Left renal cortex interstitium (tissue), 4 donors: ENCODE measurements around the gene MAGI3. TPM values are rescaled to one million over a fixed set of nuclear protein-coding genes. Genes with fewer than 3 reads are reported as not detected.
"Not testable (repeated sequence)": the region's sequence is repeated elsewhere in the genome, so short reads cannot be mapped to it uniquely, and the experiment has no call there.

Experiments used
- DNase-seq, 4 donors: peaks; one replicate each; pipeline ENCODE4 v3.0.0-alpha.2; 2013; ENCODE audit warnings: low read depth in 4 of 4, low spot score in 2 of 4, missing footprints in 1 of 4
- polyA plus RNA-seq, 4 donors: library from polyadenylated mRNA; unstranded; fragments of 120-200 nt; gene quantifications; one replicate each; pipeline ENCODE4 v1.2.1, GENCODE V29; 2013; ENCODE audit not compliant: insufficient read length in 4 of 4

The MAGI3 gene
- polyA plus RNA-seq, 4 donors: 22.9 to 27.0 (median 24.6) TPM

- no peak for DNase-seq
These were observed 48.4 kb downstream of the MAGI3 start for GRCh38 chr1:113438505-113439276.

- DNase-seq: no peak
These were observed 49.0 kb downstream of the MAGI3 start for GRCh38 chr1:113439277-113439670.

- no peak for DNase-seq
These were observed 51.8 kb downstream of the MAGI3 start for GRCh38 chr1:113442131-113442530.

GRCh38 chr1:113444857-113445256 lies 54.5 kb downstream of the MAGI3 start:
- DNase-seq: no peak

- DNase-seq: no peak
These were observed 61.4 kb downstream of the MAGI3 start for GRCh38 chr1:113451710-113452109.

GRCh38 chr1:113452921-113453770 lies 62.8 kb downstream of the MAGI3 start:
- no peak for DNase-seq

- no peak for DNase-seq
These were observed 63.4 kb downstream of the MAGI3 start for GRCh38 chr1:113453771-113454083.

- no peak for DNase-seq
These were observed 65.1 kb downstream of the MAGI3 start for GRCh38 chr1:113455374-113455773.

GRCh38 chr1:113456967-113457366 lies 66.7 kb downstream of the MAGI3 start:
- DNase-seq: no peak

- no peak for DNase-seq
These were observed 69.0 kb downstream of the MAGI3 start for GRCh38 chr1:113459279-113459678.

GRCh38 chr1:113467991-113468390 lies 77.7 kb downstream of the MAGI3 start:
- no peak for DNase-seq

- DNase-seq: not testable (repeated sequence)
These were observed 88.3 kb downstream of the MAGI3 start for GRCh38 chr1:113478427-113479195.

GRCh38 chr1:113479713-113480676 lies 89.7 kb downstream of the MAGI3 start:
- DNase-seq: no peak

- not testable (repeated sequence) for DNase-seq
These were observed 94.8 kb downstream of the MAGI3 start for GRCh38 chr1:113485131-113485530.

GRCh38 chr1:113488576-113489177 lies 98.4 kb downstream of the MAGI3 start:
- no peak for DNase-seq

GRCh38 chr1:113490384-113490783 lies 100.1 kb downstream of the MAGI3 start:
- no peak for DNase-seq

- DNase-seq: no peak
These were observed 103.2 kb downstream of the MAGI3 start for GRCh38 chr1:113493533-113493932.

- no peak for DNase-seq
These were observed 115.0 kb downstream of the MAGI3 start for GRCh38 chr1:113505357-113505756.

GRCh38 chr1:113507552-113508214 lies 117.4 kb downstream of the MAGI3 start:
- DNase-seq: no peak
